HG02678 (cell line): ENCODE measurements around the gene PPP2R2D.

Experiments
- ATAC-seq: cut with Tn5 transposase; IDR thresholded peaks from one replicate; pipeline ENCODE4 v1.9.1; 2021; ENCODE audit warnings: mild to moderate bottlenecking, moderate library complexity; ENCODE audit not compliant: unreplicated experiment

Gene PPP2R2D

GRCh38 chr10:131926253-131926652 lies 25.4 kb downstream of the PPP2R2D start:
- no peak for ATAC-seq

GRCh38 chr10:131926743-131927595 lies 26.2 kb downstream of the PPP2R2D start:
- no peak for ATAC-seq

- peak; percentile 83 for ATAC-seq
Observed at GRCh38 chr10:131928248-131929095, 27.7 kb downstream of the PPP2R2D start.

GRCh38 chr10:131929122-131929845 lies 28.5 kb downstream of the PPP2R2D start:
- no peak for ATAC-seq

GRCh38 chr10:131930150-131930549 lies 29.3 kb downstream of the PPP2R2D start:
- ATAC-seq, result no peak

- no peak for ATAC-seq
Observed at GRCh38 chr10:131930586-131931330, 29.9 kb downstream of the PPP2R2D start.

GRCh38 chr10:131931981-131932380 lies 31.2 kb downstream of the PPP2R2D start:
- ATAC-seq, result no peak

GRCh38 chr10:131933016-131933695 lies 32.3 kb downstream of the PPP2R2D start:
- ATAC-seq, result no peak

GRCh38 chr10:131933696-131934086 lies 32.9 kb downstream of the PPP2R2D start:
- ATAC-seq, result no peak

- no peak for ATAC-seq
Observed at GRCh38 chr10:131934769-131935168, 34.0 kb downstream of the PPP2R2D start.

GRCh38 chr10:131935260-131935659 lies 34.5 kb downstream of the PPP2R2D start:
- no peak for ATAC-seq

GRCh38 chr10:131936294-131936693 lies 35.5 kb downstream of the PPP2R2D start:
- ATAC-seq, result no peak

GRCh38 chr10:131936736-131937135 lies 35.9 kb downstream of the PPP2R2D start:
- ATAC-seq, result no peak

GRCh38 chr10:131937836-131938235 lies 37.0 kb downstream of the PPP2R2D start:
- ATAC-seq, result no peak

GRCh38 chr10:131938681-131939080 lies 37.9 kb downstream of the PPP2R2D start:
- ATAC-seq, result no peak

- no peak for ATAC-seq
Observed at GRCh38 chr10:131942455-131942854, 41.6 kb downstream of the PPP2R2D start.

- no peak for ATAC-seq
Observed at GRCh38 chr10:131943021-131943814, 42.4 kb downstream of the PPP2R2D start.

- ATAC-seq, result no peak
Observed at GRCh38 chr10:131944412-131944811, 43.6 kb downstream of the PPP2R2D start.
